KMS-11 (cell line): ENCODE results near the gene TAF13.

ENCODE experiments used
- H2AFZ ChIP-seq: fragments of 200-600 bp; sonication (generic); 2 replicates; pipeline ENCODE4 v1.6.1; 2016; ENCODE audit warnings: antibody characterized with exemption, mixed run types, low read depth
- H3K27ac ChIP-seq: fragments of 200-600 bp; sonication (generic); 2 replicates; pipeline ENCODE4 v1.6.1; 2016; ENCODE audit warnings: mild to moderate bottlenecking, mixed run types
- H3K27me3 ChIP-seq: fragments of 200-600 bp; sonication (generic); 2 replicates; pipeline ENCODE4 v1.6.1; 2017; ENCODE audit warnings: mild to moderate bottlenecking, low read depth, mixed run types, moderate library complexity; ENCODE audit not compliant: insufficient read depth
- H3K36me3 ChIP-seq: fragments of 200-600 bp; sonication (generic); 2 replicates; pipeline ENCODE4 v1.6.1; 2017; ENCODE audit warnings: mild to moderate bottlenecking, mixed run types; ENCODE audit not compliant: insufficient read depth
- H3K4me1 ChIP-seq: fragments of 200-600 bp; sonication (generic); 2 replicates; pipeline ENCODE4 v1.6.1; 2016; ENCODE audit warnings: mild to moderate bottlenecking, low read depth, mixed run types; ENCODE audit not compliant: poor library complexity, severe bottlenecking
- H3K4me2 ChIP-seq: fragments of 200-600 bp; sonication (generic); 2 replicates; pipeline ENCODE4 v1.7.0; 2016; ENCODE audit warnings: mild to moderate bottlenecking, mixed run types
- H3K4me3 ChIP-seq: fragments of 200-600 bp; sonication (generic); IDR thresholded peaks from 2 replicates; pipeline ENCODE4 v1.6.1; 2017; ENCODE audit warnings: low read depth, low read length, mixed read lengths; ENCODE audit not compliant: insufficient read depth
- H3K79me2 ChIP-seq: fragments of 200-600 bp; sonication (generic); 2 replicates; pipeline ENCODE4 v1.6.1; 2016; ENCODE audit warnings: low read depth, mixed run types; ENCODE audit not compliant: insufficient read depth
- H3K9ac ChIP-seq: fragments of 200-600 bp; sonication (generic); 2 replicates; pipeline ENCODE4 v1.6.1; 2016; ENCODE audit warnings: mild to moderate bottlenecking, mixed run types
- H4K20me1 ChIP-seq: fragments of 200-600 bp; sonication (generic); 2 replicates; pipeline ENCODE4 v1.6.1; 2016; ENCODE audit warnings: mild to moderate bottlenecking, mixed run types; ENCODE audit not compliant: insufficient read depth
- CTCF ChIP-seq: fragments of 200-600 bp; sonication (generic); conservative IDR thresholded peaks from 2 replicates; pipeline ENCODE4 v1.6.1; 2017; ENCODE audit warnings: low read depth, mild to moderate bottlenecking, antibody characterized with exemption, low read length, moderate library complexity, mixed read lengths

Gene TAF13

GRCh38 chr1:109084563-109085517 lies 9.0 kb upstream of the TAF13 start:
- Histone ChIP-seq H3K4me1 (no peaks in the 10 kb centered on the region), H2AFZ (no peak overlapping the region), H3K27me3 (no peaks in the 10 kb centered on the region), H3K27ac (no peak overlapping the region), H3K4me3 (no peak overlapping the region), H3K79me2 (no peaks in the 10 kb centered on the region), H3K4me2 (no peak overlapping the region), H4K20me1 (no peaks in the 10 kb centered on the region), H3K36me3 (no peaks in the 10 kb centered on the region), H3K9ac (no peak overlapping the region)
- TF ChIP-seq CTCF, result no peak

- no peak for TF ChIP-seq CTCF
- no peak overlapping the region for H3K9ac ChIP-seq
- H3K27ac ChIP-seq, result no peak overlapping the region
- H3K4me1 ChIP-seq, result no peaks in the 10 kb centered on the region
- no peaks in the 10 kb centered on the region for H4K20me1 ChIP-seq
- no peaks in the 10 kb centered on the region for H3K79me2 ChIP-seq
- no peaks in the 10 kb centered on the region for H3K36me3 ChIP-seq
- H3K4me3 ChIP-seq, result no peak overlapping the region
- no peak overlapping the region for H3K4me2 ChIP-seq
- no peak overlapping the region for H2AFZ ChIP-seq
- H3K27me3 ChIP-seq, result no peaks in the 10 kb centered on the region
These were observed 8.1 kb upstream of the TAF13 start for GRCh38 chr1:109083923-109084322.

GRCh38 chr1:109083501-109083900 lies 7.7 kb upstream of the TAF13 start:
- no peaks in the 10 kb centered on the region for H3K4me1 ChIP-seq
- no peaks in the 10 kb centered on the region for H3K36me3 ChIP-seq
- H3K27ac ChIP-seq, result no peak overlapping the region
- H3K4me2 ChIP-seq, result no peak overlapping the region
- H3K79me2 ChIP-seq, result no peaks in the 10 kb centered on the region
- H3K27me3 ChIP-seq, result no peaks in the 10 kb centered on the region
- H2AFZ ChIP-seq, result no peak overlapping the region
- no peak for TF ChIP-seq CTCF
- H3K4me3 ChIP-seq, result no peak overlapping the region
- H3K9ac ChIP-seq, result no peak overlapping the region
- H4K20me1 ChIP-seq, result no peaks in the 10 kb centered on the region

GRCh38 chr1:109080441-109081082 lies 4.8 kb upstream of the TAF13 start:
- Histone ChIP-seq H3K4me2 (no peak overlapping the region), H3K4me1 (no peaks in the 10 kb centered on the region), H3K27me3 (no peaks in the 10 kb centered on the region), H3K27ac (no peak overlapping the region), H3K36me3 (no peaks in the 10 kb centered on the region), H3K79me2 (peaks cover under 1% of the 10 kb centered on the region; the same call in 1 of the 2 replicates), H3K4me3 (no peak overlapping the region), H3K9ac (no peak overlapping the region), H4K20me1 (no peaks in the 10 kb centered on the region), H2AFZ (no peak overlapping the region)
- TF ChIP-seq CTCF, result no peak
